DND-41 (cell line): ENCODE measurements around the gene MYADM.

Source experiments
- ATAC-seq: fragments of 200-7000 bp; cut with Tn5 transposase; 3 replicates; pipeline ENCODE4 v1.9.1; 2021; ENCODE audit warnings: low read depth; ENCODE audit not compliant: insufficient read depth
- DNase-seq: peaks from one replicate; pipeline ENCODE4 v3.0.0-alpha.2; 2020
- H2AFZ ChIP-seq: 2 replicates; pipeline ENCODE4 v1.6.0; 2012; ENCODE audit warnings: low read depth, low read length
- H3K27ac ChIP-seq: 2 replicates; pipeline ENCODE4 v1.5.1; 2012; ENCODE audit warnings: low read length, inconsistent platforms
- H3K27me3 ChIP-seq: fragments of 200-600 bp; sonication (generic); 2 replicates; pipeline ENCODE4 v1.6.0; 2012; ENCODE audit warnings: low read length, mild to moderate bottlenecking, inconsistent platforms; ENCODE audit not compliant: insufficient read depth, poor library complexity
- H3K36me3 ChIP-seq: 2 replicates; pipeline ENCODE4 v1.5.1; 2012; ENCODE audit warnings: low read length, inconsistent platforms; ENCODE audit not compliant: insufficient read depth
- H3K4me1 ChIP-seq: 2 replicates; pipeline ENCODE4 v1.5.1; 2012; ENCODE audit warnings: mild to moderate bottlenecking, low read length; ENCODE audit not compliant: insufficient read depth
- H3K4me2 ChIP-seq: 2 replicates; pipeline ENCODE4 v1.6.0; 2012; ENCODE audit warnings: mild to moderate bottlenecking, moderate library complexity, low read length, inconsistent platforms; ENCODE audit not compliant: insufficient read depth
- H3K4me3 ChIP-seq, 2 experiments: fragments of 200-600 bp in 1 of 2; shearing (Covaris generic) in 1 of 2; 2 replicates each; pipeline ENCODE4 v1.5.1; 2012 to 2016; ENCODE audit warnings: inconsistent platforms in 2 of 2, low read length in 2 of 2, mild to moderate bottlenecking in 2 of 2, low read depth in 1 of 2, moderate library complexity in 1 of 2
- H3K79me2 ChIP-seq: 2 replicates; pipeline ENCODE4 v1.6.0; 2012; ENCODE audit warnings: low read length, inconsistent platforms; ENCODE audit not compliant: insufficient read depth
- H3K9ac ChIP-seq: 2 replicates; pipeline ENCODE4 v1.6.0; 2012; ENCODE audit warnings: low read depth, mild to moderate bottlenecking, inconsistent platforms, low read length, moderate library complexity
- H3K9me3 ChIP-seq: 2 replicates; pipeline ENCODE4 v1.5.1; 2012; ENCODE audit warnings: low read length, moderate library complexity, mild to moderate bottlenecking, inconsistent platforms; ENCODE audit not compliant: insufficient read depth, severe bottlenecking
- H4K20me1 ChIP-seq: 2 replicates; pipeline ENCODE4 v1.6.0; 2012; ENCODE audit warnings: low read length; ENCODE audit not compliant: insufficient read depth
- CTCF ChIP-seq: IDR thresholded peaks from 2 replicates; pipeline ENCODE4 v1.5.1; 2012; ENCODE audit warnings: borderline replicate concordance, low read length, moderate library complexity, mild to moderate bottlenecking; ENCODE audit not compliant: poor library complexity, severe bottlenecking; ENCODE audit errors: extremely low read depth
- EZH2 ChIP-seq: IDR thresholded peaks from 3 replicates; pipeline ENCODE4 v1.6.1; 2012; ENCODE audit warnings: borderline replicate concordance, low read depth, mild to moderate bottlenecking, moderate library complexity, low read length, inconsistent platforms; ENCODE audit not compliant: severe bottlenecking

The MYADM gene

GRCh38 chr19:53907690-53908089, 40.0 kb downstream of the MYADM start:
- H3K79me2 ChIP-seq: no peaks in the 10 kb centered on the region
- no peak overlapping the region for H3K4me3 ChIP-seq
- no peaks in the 10 kb centered on the region for H3K27me3 ChIP-seq
- ATAC-seq: no peak
- H4K20me1 ChIP-seq: no peaks in the 10 kb centered on the region
- no peaks in the 10 kb centered on the region for H3K4me1 ChIP-seq
- H2AFZ ChIP-seq: no peak overlapping the region
- no peak for TF ChIP-seq EZH2
- TF ChIP-seq CTCF: no peak
- no peak overlapping the region for H3K4me2 ChIP-seq
- no peak overlapping the region for H3K27ac ChIP-seq
- no peak for DNase-seq
- no peaks in the 10 kb centered on the region for H3K36me3 ChIP-seq
- no peak overlapping the region for H3K9ac ChIP-seq
- H3K9me3 ChIP-seq: no peaks in the 10 kb centered on the region

- no peaks in the 10 kb centered on the region for H3K4me1 ChIP-seq
- H3K27me3 ChIP-seq: no peaks in the 10 kb centered on the region
- H4K20me1 ChIP-seq: no peaks in the 10 kb centered on the region
- DNase-seq (no peak), ATAC-seq (no peak)
- H3K4me3 ChIP-seq: no peak overlapping the region
- H3K27ac ChIP-seq: no peak overlapping the region
- no peaks in the 10 kb centered on the region for H3K79me2 ChIP-seq
- H3K9me3 ChIP-seq: no peaks in the 10 kb centered on the region
- TF ChIP-seq CTCF: no peak
- no peak for TF ChIP-seq EZH2
- H3K36me3 ChIP-seq: no peaks in the 10 kb centered on the region
- H3K4me2 ChIP-seq: no peak overlapping the region
- no peak overlapping the region for H3K9ac ChIP-seq
- no peak overlapping the region for H2AFZ ChIP-seq
Observed at GRCh38 chr19:53908106-53908934, 40.6 kb downstream of the MYADM start.

- H3K4me3 ChIP-seq: no peak within 1 kb of the TSS
Observed at GRCh38 chr19:53908935-53909415, 41.3 kb downstream of the MYADM start, which contains the start of gene CACNG7. CACNG7 (plus strand) TSS chr19:53909278; CDS start chr19:53912832, 3,554 bp downstream.

More at GRCh38 chr19:53908935-53909415, 41.3 kb downstream of the MYADM start, which contains the start of gene CACNG7:
- Histone ChIP-seq H3K79me2 (no peaks in the 10 kb centered on the region), H4K20me1 (no peaks in the 10 kb centered on the region), H3K4me1 (no peaks in the 10 kb centered on the region), H2AFZ (no peak within 1 kb of the TSS), H3K9ac (no peak within 1 kb of the TSS), H3K36me3 (no peaks in the 10 kb centered on the region), H3K27ac (no peak within 1 kb of the TSS), H3K4me2 (no peak within 1 kb of the TSS), H3K9me3 (no peaks in the 10 kb centered on the region), H3K27me3 (no peaks in the 10 kb centered on the region)
- TF ChIP-seq CTCF: no peak
- TF ChIP-seq EZH2: no peak
- DNase-seq (no peak), ATAC-seq (no peak)
